Measurements from ENCODE around the gene TMEM238. TPM values are rescaled to one million over a fixed set of nuclear protein-coding genes. Genes with fewer than 3 reads are reported as not detected.

TMEM238 gene
- total RNA-seq, 1 experiment from 2014 or later = 7.4 TPM

DNA sequence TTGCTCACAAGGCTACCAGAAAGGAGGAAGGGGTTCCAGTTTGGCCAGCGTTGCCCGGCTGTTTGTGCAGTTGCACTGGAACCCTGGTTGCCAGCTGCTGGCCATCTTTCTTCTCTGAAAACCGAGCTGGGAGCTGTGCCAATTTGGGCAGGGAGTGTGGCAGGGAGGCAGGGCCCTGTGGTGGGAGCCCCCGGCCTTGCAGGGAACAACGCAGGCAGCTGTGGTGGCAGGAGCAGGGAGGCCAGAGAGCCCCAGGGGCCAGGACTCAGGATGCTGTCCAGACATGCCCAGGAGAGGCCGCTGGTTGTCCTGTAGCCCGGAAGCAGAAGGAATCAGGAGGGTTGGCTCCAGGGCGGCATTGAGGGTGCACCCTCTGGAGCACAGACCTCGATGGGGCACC is 39.6 kb downstream of the TMEM238 start:
- DNase-seq (ENCODE audit: low read depth, low spot score) (no peak), ATAC-seq (no peak)
- H3K27me3 ChIP-seq (ENCODE audit: control insufficient read depth, insufficient read depth, low read length) = no peaks in the 10 kb centered on the region
- ChIA-PET POLR2A (no interaction called here), CTCF (no interaction called here)
- intact Hi-C loops (cut with micrococcal nuclease; ENCODE audit: unreplicated experiment) (no loop called here), in situ Hi-C loops (cut with HindIII; ENCODE audit: low pct_unique_long_range_greater_than_20kb, low sequenced_read_pairs) (no loop called here)
- H3K27ac ChIP-seq (ENCODE audit: low read length) = no peak overlapping the region
- H3K4me3 ChIP-seq (ENCODE audit: low read depth in 2 of 2, low read length in 2 of 2) = no peak overlapping the region
- TF ChIP-seq TCF7L2 (IDR thresholded peaks at IDR 0.05; ENCODE audit: low read depth, low read length) (no peak), SIN3A (IDR thresholded peaks at IDR 0.05; ENCODE audit: borderline replicate concordance, insufficient read depth, low read depth, low read length) (no peak), POLR2AphosphoS5 (IDR thresholded peaks at IDR 0.05; ENCODE audit: low read depth, low read length) (no peak), CTCF (IDR thresholded peaks at IDR 0.05) (no peak; the same call in 1 of the 2 replicates)
- TF ChIP-seq, protein P1, sequence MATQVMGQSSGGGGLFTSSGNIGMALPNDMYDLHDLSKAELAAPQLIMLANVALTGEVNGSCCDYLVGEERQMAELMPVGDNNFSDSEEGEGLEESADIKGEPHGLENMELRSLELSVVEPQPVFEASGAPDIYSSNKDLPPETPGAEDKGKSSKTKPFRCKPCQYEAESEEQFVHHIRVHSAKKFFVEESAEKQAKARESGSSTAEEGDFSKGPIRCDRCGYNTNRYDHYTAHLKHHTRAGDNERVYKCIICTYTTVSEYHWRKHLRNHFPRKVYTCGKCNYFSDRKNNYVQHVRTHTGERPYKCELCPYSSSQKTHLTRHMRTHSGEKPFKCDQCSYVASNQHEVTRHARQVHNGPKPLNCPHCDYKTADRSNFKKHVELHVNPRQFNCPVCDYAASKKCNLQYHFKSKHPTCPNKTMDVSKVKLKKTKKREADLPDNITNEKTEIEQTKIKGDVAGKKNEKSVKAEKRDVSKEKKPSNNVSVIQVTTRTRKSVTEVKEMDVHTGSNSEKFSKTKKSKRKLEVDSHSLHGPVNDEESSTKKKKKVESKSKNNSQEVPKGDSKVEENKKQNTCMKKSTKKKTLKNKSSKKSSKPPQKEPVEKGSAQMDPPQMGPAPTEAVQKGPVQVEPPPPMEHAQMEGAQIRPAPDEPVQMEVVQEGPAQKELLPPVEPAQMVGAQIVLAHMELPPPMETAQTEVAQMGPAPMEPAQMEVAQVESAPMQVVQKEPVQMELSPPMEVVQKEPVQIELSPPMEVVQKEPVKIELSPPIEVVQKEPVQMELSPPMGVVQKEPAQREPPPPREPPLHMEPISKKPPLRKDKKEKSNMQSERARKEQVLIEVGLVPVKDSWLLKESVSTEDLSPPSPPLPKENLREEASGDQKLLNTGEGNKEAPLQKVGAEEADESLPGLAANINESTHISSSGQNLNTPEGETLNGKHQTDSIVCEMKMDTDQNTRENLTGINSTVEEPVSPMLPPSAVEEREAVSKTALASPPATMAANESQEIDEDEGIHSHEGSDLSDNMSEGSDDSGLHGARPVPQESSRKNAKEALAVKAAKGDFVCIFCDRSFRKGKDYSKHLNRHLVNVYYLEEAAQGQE (IDR thresholded peaks at IDR 0.05; ENCODE audit: insufficient read depth in 1 of 2, low read depth in 2 of 2, low read length in 1 of 2) = no peak
- BruUV-seq (replicated peaks) = no TSS peak
- H3K9me3 ChIP-seq (ENCODE audit: control insufficient read depth, insufficient read depth, low read depth, low read length) = no peaks in the 10 kb centered on the region
- no peaks in the 10 kb centered on the region for H3K36me3 ChIP-seq (ENCODE audit: control insufficient read depth, insufficient read depth, low read length)
- peaks cover 20% of the 10 kb centered on the region for H3K4me1 ChIP-seq (ENCODE audit: control insufficient read depth, insufficient read depth, low read length)

- BruUV-seq (replicated peaks) = no TSS peak
- ChIA-PET POLR2A (no interaction called here), CTCF (interaction anchor here (0.5 to 0.7 kb wide), 2 partner anchors 23 to 94 kb away, joined by 5 to 9 read pairs; no protein-coding TSS in a partner anchor)
- no peak for DNase-seq (ENCODE audit: low read depth, low spot score)
- in situ Hi-C loops (cut with HindIII; ENCODE audit: low pct_unique_long_range_greater_than_20kb, low sequenced_read_pairs) (no loop called here), intact Hi-C loops (cut with micrococcal nuclease; ENCODE audit: unreplicated experiment) (no loop called here)
- peaks cover 16% of the 10 kb centered on the region for H3K4me1 ChIP-seq (ENCODE audit: control insufficient read depth, insufficient read depth, low read length)
- no peaks in the 10 kb centered on the region for H3K27me3 ChIP-seq (ENCODE audit: control insufficient read depth, insufficient read depth, low read length)
- peak overlapping the region in 1 of 2 experiments; percentile 29; a peak in 2 of 4 replicates for H3K4me3 ChIP-seq (ENCODE audit: low read depth in 2 of 2, low read length in 2 of 2)
- H3K9me3 ChIP-seq (ENCODE audit: control insufficient read depth, insufficient read depth, low read depth, low read length) = no peaks in the 10 kb centered on the region
- no peaks in the 10 kb centered on the region for H3K36me3 ChIP-seq (ENCODE audit: control insufficient read depth, insufficient read depth, low read length)
- H3K27ac ChIP-seq (ENCODE audit: low read length) = no peak overlapping the region
- TF ChIP-seq, protein P1 (IDR thresholded peaks at IDR 0.05; ENCODE audit: insufficient read depth in 1 of 2, low read depth in 2 of 2, low read length in 1 of 2) = no peak
- TF ChIP-seq POLR2AphosphoS5 (IDR thresholded peaks at IDR 0.05; ENCODE audit: low read depth, low read length) (no peak), SIN3A (IDR thresholded peaks at IDR 0.05; ENCODE audit: borderline replicate concordance, insufficient read depth, low read depth, low read length) (no peak), CTCF (IDR thresholded peaks at IDR 0.05) (no peak), TCF7L2 (IDR thresholded peaks at IDR 0.05; ENCODE audit: low read depth, low read length) (no peak)
- ATAC-seq = no peak
These were observed 42.2 kb downstream of the TMEM238 start for GRCh38 chr19:55341595-55342531.
